DMS153 (cell line): ENCODE results near the gene UACA.
"Not testable (repeated sequence)": the region's sequence is repeated elsewhere in the genome, so short reads cannot be mapped to it uniquely, and the experiment has no call there.

ENCODE experiments used
- DNase-seq: peaks from one replicate; lab custom pipeline; 2025; lab: John Stamatoyannopoulos, UW

The UACA gene, protein sequence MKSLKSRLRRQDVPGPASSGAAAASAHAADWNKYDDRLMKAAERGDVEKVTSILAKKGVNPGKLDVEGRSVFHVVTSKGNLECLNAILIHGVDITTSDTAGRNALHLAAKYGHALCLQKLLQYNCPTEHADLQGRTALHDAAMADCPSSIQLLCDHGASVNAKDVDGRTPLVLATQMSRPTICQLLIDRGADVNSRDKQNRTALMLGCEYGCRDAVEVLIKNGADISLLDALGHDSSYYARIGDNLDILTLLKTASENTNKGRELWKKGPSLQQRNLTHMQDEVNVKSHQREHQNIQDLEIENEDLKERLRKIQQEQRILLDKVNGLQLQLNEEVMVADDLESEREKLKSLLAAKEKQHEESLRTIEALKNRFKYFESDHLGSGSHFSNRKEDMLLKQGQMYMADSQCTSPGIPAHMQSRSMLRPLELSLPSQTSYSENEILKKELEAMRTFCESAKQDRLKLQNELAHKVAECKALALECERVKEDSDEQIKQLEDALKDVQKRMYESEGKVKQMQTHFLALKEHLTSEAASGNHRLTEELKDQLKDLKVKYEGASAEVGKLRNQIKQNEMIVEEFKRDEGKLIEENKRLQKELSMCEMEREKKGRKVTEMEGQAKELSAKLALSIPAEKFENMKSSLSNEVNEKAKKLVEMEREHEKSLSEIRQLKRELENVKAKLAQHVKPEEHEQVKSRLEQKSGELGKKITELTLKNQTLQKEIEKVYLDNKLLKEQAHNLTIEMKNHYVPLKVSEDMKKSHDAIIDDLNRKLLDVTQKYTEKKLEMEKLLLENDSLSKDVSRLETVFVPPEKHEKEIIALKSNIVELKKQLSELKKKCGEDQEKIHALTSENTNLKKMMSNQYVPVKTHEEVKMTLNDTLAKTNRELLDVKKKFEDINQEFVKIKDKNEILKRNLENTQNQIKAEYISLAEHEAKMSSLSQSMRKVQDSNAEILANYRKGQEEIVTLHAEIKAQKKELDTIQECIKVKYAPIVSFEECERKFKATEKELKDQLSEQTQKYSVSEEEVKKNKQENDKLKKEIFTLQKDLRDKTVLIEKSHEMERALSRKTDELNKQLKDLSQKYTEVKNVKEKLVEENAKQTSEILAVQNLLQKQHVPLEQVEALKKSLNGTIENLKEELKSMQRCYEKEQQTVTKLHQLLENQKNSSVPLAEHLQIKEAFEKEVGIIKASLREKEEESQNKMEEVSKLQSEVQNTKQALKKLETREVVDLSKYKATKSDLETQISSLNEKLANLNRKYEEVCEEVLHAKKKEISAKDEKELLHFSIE (N-terminal part only)

DNA sequence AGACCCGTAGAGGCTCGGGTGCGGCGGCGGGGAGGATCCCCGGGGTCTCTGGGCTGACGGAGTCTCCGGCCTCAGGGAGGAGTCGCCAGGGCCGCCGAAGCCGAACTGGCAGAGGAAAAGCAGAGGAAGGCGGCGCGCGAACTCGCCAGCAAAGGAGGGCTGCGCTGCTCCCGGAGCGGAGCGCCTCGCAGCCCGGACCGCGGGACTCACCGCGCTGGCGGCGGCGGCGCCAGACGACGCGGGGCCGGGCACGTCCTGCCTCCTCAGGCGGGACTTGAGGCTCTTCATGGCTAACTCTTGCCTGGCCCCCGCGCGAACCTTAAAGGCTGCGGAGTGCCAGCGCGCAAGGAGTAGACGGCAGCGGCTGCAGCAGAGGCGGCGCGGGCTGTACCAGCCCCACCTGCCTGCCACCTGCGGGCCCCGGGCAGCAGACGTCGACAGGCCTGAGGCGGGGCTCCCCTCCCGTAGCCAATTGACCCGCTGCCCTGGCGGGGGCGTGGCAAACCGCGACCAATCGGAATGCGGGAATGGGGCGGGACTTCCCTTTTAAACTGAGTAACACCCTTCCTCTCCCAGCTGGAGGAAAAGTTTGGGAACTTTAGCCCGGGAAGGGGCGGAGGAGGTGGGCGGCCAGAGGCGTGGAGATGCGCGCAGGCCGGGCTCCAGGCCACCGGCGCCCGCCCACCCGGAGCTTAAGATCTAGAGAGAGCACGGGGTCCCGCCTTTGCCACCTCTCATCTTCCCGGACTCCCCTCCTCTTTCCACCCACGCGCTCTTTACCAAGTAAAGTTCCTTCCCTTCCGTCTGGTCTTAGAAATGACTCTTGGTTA lies at the start of gene UACA:
Gene UACA (minus strand): TSS at position 439 of the 830 bp plus-strand sequence. CDS start 151 bp downstream, at position 288.
- DNase-seq, result peak; percentile 81

DNA sequence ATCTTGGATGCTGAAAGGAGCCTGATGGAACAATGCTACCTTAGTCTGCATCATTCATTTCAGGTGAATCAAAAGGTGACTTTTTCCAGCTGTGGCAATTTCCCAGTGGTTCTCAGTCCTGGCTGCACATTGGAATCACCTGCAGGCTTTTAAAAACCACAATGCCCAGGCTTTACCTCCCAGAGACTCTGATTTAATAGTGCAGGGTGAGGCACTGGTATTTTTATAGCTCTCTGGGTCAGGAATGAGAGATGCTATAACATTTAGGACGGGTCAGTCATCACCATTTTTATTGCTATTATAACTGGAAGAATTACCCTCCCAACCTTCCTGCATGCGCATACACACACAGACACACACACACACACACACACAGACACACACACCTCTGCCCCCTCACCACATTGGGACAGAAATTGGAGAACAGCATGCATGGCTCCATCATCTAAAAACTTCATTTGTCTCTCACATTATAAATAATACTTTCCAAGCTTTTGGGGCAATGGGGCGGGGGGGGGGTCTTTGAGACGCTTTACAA lies 49.5 kb upstream of the UACA start:
- DNase-seq, result no peak

DNA sequence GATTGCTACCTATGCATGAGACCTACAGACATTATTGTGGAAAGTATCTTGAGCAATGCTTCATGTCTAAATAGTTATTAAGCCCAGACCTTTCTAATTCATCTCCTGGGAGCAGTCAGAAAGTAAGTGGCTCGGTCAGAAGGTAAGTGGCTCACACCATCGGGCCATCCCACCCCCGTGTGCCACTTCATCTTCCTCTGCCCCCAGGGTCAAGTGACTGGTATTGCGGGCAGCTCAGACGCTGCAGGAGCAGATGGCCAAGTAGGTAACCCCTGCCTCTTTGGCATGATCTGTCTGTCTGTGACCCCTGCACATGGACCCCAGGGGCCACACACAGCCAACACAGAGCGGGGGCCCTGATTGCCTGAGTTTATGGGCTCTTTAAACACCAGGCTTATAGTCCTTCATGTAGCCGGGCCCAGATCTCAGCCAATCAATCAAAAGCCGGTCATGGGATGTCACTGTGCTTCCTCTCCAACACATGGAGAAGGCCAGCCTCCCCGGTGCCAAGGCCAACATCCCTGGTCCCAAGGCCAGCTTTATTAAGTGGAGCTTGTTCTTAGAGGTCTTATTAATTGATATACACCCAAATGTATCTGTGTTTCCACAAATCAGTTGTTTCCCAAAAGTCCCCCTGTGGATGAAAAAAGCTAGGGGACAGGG lies 47.7 kb upstream of the UACA start:
- no peak for DNase-seq

- DNase-seq, result no peak
Measured at GRCh38 chr15:70806992-70807712, 43.8 kb upstream of the UACA start.

DNA sequence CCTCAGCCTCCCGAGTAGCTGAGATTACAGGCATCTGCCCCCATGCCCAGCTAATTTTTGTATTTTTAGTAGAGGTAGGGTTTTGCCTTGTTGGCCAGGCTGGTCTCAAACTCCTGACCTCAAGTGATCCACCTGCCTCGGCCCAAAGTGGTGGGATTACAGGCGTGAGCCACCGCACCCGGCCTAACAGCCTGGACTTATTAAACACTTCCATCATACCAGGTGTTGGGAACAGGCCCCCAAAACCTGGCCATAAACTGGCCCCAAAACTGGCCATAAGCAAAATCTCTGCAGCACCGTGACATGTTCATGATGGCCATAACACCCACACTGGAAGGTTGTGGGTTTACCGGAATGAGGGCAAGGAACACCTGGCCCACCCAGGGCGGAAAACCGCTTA lies 41.0 kb upstream of the UACA start:
- DNase-seq, result not testable (repeated sequence)

- DNase-seq, result no peak
Measured at GRCh38 chr15:70802629-70803028, 39.3 kb upstream of the UACA start.

DNA sequence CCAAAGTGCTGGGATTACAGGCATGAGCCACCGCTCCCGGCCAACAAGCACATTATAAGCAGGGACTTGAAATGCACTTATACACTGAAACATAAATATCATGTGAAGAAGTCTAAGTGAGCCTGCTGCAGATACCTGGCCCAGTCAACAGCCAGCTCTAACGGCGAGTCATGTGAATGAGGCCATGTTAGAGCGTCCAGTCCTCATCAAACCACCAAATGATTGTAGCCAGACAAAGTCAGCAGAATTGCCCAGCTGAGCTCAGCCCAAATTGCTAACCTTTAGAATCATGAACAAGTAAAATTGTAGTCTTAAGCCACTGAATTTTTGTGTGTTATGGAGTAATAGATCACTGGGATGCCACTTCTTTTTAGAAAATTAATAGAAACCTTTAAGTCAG lies 37.8 kb upstream of the UACA start:
- no peak for DNase-seq

DNA sequence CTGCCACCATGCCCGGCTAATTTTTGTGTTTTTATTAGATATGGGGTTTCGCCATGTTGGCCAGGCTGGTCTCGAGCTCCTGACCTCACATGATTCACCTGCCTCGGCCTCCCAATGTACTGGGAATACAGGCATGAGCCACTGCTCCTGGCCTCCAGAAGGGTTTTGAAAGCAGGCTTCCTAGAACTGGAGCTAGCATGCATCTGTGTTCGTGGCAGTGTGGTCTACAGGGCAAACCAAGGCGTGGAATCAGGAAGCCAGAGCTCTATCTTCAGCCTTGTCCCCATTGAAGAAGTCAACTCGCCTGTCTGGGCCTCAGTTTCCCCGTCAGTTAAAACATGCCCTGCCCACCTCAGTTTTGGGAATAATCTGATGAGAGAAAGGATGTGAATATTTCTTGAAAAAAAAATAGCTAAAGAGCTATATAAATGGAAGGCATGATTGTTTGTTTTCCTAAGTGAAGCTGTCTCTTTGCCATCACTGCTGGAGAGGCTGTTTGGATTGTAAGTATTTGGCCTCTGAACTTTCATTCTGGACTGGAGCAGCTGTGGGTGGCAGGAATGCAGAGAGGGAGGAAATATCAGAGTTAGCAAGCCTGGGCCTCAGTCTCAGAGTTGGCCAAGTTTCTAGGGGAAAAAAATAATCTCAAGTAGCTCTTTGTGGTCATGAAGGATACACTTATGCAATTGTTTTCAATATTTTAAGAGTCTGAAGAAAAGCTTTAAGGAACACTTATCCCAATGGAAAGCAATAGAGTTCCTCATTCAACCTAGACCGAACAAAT lies 36.5 kb upstream of the UACA start:
- no peak for DNase-seq

- DNase-seq, result no peak
Measured at GRCh38 chr15:70797464-70797863, 34.1 kb upstream of the UACA start.

DNA sequence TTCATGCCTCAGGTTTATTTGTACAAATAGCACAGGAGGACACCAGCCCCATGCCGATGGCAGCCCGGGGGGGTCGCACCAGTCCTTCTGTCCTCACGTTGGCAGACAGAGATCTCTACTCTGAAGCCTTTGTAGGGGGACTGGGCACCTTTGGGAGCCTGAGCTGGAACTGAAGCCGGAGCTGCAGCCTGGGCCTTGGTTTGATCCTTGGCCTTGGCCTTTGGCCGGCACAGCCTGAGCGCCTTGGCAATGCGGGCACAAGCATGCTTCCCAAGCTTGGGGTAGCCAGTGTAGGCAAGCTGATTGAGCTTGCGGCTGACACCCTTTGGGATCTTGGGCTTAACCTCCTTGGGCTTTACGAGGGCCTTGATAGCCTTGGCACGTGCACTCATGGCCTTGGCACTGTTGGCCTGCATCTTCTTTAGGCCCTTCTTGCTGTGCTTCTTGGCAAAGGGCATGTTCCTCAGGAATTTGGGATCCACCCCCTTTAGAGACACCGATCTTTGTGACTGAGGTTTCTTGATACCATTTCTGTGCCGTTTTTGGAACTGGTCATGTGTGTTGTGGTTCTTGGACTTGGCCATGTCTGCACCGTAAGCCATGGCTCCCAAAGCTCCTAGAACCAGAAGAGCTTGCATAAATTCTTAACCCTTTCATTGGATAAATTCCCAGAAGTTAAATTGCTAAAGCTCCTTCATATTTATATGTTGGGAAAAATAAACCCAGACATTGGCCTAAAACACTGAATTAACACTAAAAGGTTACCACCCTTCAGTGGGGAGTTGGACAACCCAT lies 33.4 kb upstream of the UACA start:
- no peak for DNase-seq

GRCh38 chr15:70795311-70795665 lies 31.9 kb upstream of the UACA start:
- DNase-seq, result no peak

DNA sequence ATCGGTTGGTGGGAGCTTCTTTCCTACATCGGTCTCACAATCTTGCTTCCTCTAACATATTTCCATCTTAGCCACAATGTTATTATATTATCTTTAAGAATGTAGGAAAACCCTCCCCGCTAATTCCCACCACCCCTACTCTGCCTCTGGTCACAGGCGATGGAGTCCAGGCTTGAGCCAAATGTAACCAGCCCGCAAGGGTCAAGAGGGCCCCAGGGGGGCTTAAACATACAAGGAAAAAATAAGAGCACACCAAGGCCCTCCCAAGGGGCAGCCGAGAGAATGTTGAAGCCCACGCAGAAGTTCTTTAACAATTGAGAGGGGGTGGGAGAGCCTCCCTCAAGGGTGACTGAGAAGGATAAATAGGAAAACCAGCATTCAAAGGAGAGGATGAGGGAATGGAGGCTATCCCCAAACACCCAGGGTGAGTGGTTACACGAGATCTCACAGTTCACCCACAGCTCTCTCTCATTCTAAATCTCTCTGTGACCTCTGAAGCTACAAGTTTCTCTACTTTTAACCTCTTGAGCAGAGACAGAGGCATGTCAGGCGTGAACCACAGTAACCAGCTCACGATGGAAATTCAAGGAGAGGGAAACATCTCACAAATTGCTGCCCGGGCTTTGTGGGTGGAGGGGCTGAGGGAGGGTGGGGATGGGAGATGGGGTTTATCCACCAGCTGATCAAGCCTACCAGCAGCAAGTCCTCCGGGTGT lies 31.4 kb upstream of the UACA start:
- DNase-seq, result no peak

DNA sequence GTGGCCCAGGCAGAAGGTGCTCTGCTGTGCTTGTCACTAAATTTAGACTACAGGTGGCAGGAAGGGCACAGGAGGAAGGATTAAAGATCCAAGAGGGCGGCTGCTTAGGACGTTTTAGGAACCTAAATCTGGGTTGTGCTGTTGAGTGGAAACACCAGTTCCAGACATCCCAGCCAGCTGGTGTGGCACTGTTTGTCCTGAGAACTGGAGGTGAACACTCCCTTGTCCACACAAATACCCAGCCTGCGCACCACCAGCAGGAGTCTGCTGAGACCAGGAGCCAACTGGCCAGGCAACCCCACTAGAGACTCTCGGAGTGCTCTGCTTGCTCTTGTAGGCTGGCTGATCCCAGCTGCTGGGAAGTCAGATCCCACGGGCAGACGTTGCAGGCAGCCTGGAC lies 30.3 kb upstream of the UACA start:
- no peak for DNase-seq

- no peak for DNase-seq
Measured at GRCh38 chr15:70792171-70792573, 28.8 kb upstream of the UACA start.

GRCh38 chr15:70791259-70791658 lies 27.9 kb upstream of the UACA start:
- no peak for DNase-seq

GRCh38 chr15:70789213-70789612 lies 25.9 kb upstream of the UACA start:
- DNase-seq, result no peak
